HCT116 (cell line): ENCODE measurements around the gene TCFL5.

Experiments used
- CTCF ChIP-seq, 3 experiments: fragments of 200-600 bp in 1 of 3; sonication (generic) in 1 of 3; IDR thresholded peaks in 2 of 3; conservative IDR thresholded peaks in 1 of 3; 2 replicates each; pipeline ENCODE4 v1.5.1; 2012 to 2017; ENCODE audit warnings: low read depth in 2 of 3, low read length in 2 of 3, antibody characterized with exemption in 1 of 3, borderline replicate concordance in 1 of 3, control low read depth in 1 of 3, mild to moderate bottlenecking in 1 of 3, mixed read lengths in 1 of 3, mixed run types in 1 of 3, moderate library complexity in 1 of 3; ENCODE audit not compliant: insufficient read depth in 1 of 3
- POLR2AphosphoS5 ChIP-seq: IDR thresholded peaks from 2 replicates; pipeline ENCODE4 v1.6.1; 2011; ENCODE audit warnings: mild to moderate bottlenecking, low read depth, low read length, moderate library complexity

DNA sequence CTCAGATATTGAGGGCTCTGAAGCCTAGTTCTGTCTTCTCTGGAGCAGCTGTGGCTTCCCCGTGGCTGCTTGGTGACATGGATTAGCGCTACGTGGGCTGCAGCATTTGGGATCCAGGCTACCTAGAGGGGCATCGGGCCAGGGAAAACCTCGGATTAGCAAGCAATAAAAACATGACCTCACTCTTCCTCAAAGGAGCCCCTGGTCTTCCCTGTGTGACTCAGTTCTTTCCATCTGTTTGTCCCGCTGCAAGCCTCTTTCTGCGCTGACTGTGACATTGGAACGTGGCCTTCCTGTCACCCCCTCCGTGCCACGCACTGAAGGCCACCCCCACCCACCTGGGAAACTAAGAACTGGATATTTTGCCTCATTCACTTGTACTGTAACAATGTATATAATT, 61.7 kb downstream of the TCFL5 start:
- TF ChIP-seq POLR2AphosphoS5 = no peak
- TF ChIP-seq CTCF (IDR thresholded peaks at IDR 0.05 in 2 of 3, conservative IDR thresholded peaks at IDR 0.05 in 1 of 3; ENCODE audit: borderline replicate concordance in 1 of 3, insufficient read depth in 1 of 3, low read depth in 2 of 3, low read length in 2 of 3) = no peak
